ENCODE results near the gene APBB2.

The APBB2 gene

GRCh38 chr4:41143311-41144039 lies 70.9 kb downstream of the APBB2 start:
- TF ChIP-seq MAX (IDR thresholded peaks at IDR 0.05; ENCODE audit: low read depth, low read length): no peak
- no peak for TF ChIP-seq MYC (IDR thresholded peaks at IDR 0.05; ENCODE audit: low read depth, low read length)
- no peak for DNase-seq (ENCODE audit: low read depth)
- H3K4me3 ChIP-seq (ENCODE audit: low read depth, low read length): no peak overlapping the region

GRCh38 chr4:41142376-41143310 lies 71.7 kb downstream of the APBB2 start:
- no peak overlapping the region for H3K4me3 ChIP-seq (ENCODE audit: low read depth, low read length)
- TF ChIP-seq CTCF (IDR thresholded peaks at IDR 0.05; ENCODE audit: low read depth, low read length) (no peak), POLR2A (IDR thresholded peaks at IDR 0.05; ENCODE audit: extremely low read depth, insufficient read length) (no peak), MAX (IDR thresholded peaks at IDR 0.05; ENCODE audit: low read depth, low read length) (no peak), MYC (IDR thresholded peaks at IDR 0.05; ENCODE audit: low read depth, low read length) (no peak)
- DNase-seq (ENCODE audit: low read depth): no peak

- no peak overlapping the region for H3K4me3 ChIP-seq (ENCODE audit: low read depth, low read length)
- DNase-seq (ENCODE audit: low read depth): no peak
- TF ChIP-seq CTCF (IDR thresholded peaks at IDR 0.05; ENCODE audit: low read depth, low read length): no peak
- no peak for TF ChIP-seq MYC (IDR thresholded peaks at IDR 0.05; ENCODE audit: low read depth, low read length)
- TF ChIP-seq POLR2A (IDR thresholded peaks at IDR 0.05; ENCODE audit: extremely low read depth, insufficient read length): no peak
- TF ChIP-seq MAX (IDR thresholded peaks at IDR 0.05; ENCODE audit: low read depth, low read length): no peak
Observed at GRCh38 chr4:41141900-41142299, 72.4 kb downstream of the APBB2 start.

GRCh38 chr4:41140410-41140809 lies 73.9 kb downstream of the APBB2 start:
- no peak overlapping the region for H3K4me3 ChIP-seq (ENCODE audit: low read depth, low read length)
- TF ChIP-seq MAX (IDR thresholded peaks at IDR 0.05; ENCODE audit: low read depth, low read length) (no peak), CTCF (IDR thresholded peaks at IDR 0.05; ENCODE audit: low read depth, low read length) (no peak), MYC (IDR thresholded peaks at IDR 0.05; ENCODE audit: low read depth, low read length) (no peak), POLR2A (IDR thresholded peaks at IDR 0.05; ENCODE audit: extremely low read depth, insufficient read length) (no peak)
- DNase-seq (ENCODE audit: low read depth): no peak

- TF ChIP-seq POLR2A (IDR thresholded peaks at IDR 0.05; ENCODE audit: extremely low read depth, insufficient read length): no peak
- no peak for TF ChIP-seq MYC (IDR thresholded peaks at IDR 0.05; ENCODE audit: low read depth, low read length)
- TF ChIP-seq MAX (IDR thresholded peaks at IDR 0.05; ENCODE audit: low read depth, low read length): no peak
- no peak for TF ChIP-seq CTCF (IDR thresholded peaks at IDR 0.05; ENCODE audit: low read depth, low read length)
Observed at GRCh38 chr4:41137879-41138278, 76.5 kb downstream of the APBB2 start.

GRCh38 chr4:41136456-41136855 lies 77.9 kb downstream of the APBB2 start:
- TF ChIP-seq MAX (IDR thresholded peaks at IDR 0.05; ENCODE audit: low read depth, low read length): no peak
- DNase-seq (ENCODE audit: low read depth): no peak
- H3K4me3 ChIP-seq (ENCODE audit: low read depth, low read length): no peak overlapping the region

More at GRCh38 chr4:41137879-41138278, 76.5 kb downstream of the APBB2 start:
- no peak for DNase-seq (ENCODE audit: low read depth)
- H3K4me3 ChIP-seq (ENCODE audit: low read depth, low read length): no peak overlapping the region

Measured in NB4 (cell line).